Gastrocnemius medialis (tissue), 4 donors: ENCODE measurements around the gene MICU2. TPM values are rescaled to one million over a fixed set of nuclear protein-coding genes. Genes with fewer than 3 reads are reported as not detected.

ENCODE experiments used
- ATAC-seq, 2 donors: fragments of 150-250 bp; one replicate each; pipeline ENCODE4 v1.9.1; 2016
- DNase-seq, 2 donors: peaks; one replicate each; pipeline ENCODE4 v3.0.0-alpha.2; 2019
- H3K27ac ChIP-seq, 4 donors: fragments of 200-600 bp; sonication (generic); 1 replicate in 1 of 4; 2 replicates in 3 of 4; pipeline ENCODE4 v1.5.1; 2016 to 2018; ENCODE audit warnings: mild to moderate bottlenecking in 2 of 4, moderate library complexity in 1 of 4
- H3K27me3 ChIP-seq, 3 donors: fragments of 200-600 bp; sonication (generic) in 2 of 3; 1 replicate in 1 of 3; 2 replicates in 2 of 3; pipeline versions ENCODE4 v1.5.1 to v1.6.0; 2016 to 2019; ENCODE audit warnings: mild to moderate bottlenecking in 1 of 3, moderate library complexity in 1 of 3
- H3K36me3 ChIP-seq, 2 donors: fragments of 200-600 bp; sonication (generic) in 1 of 2; one replicate each; pipeline ENCODE4 v1.5.1; 2017 to 2018
- H3K4me1 ChIP-seq, 2 donors: fragments of 200-600 bp; sonication (generic) in 1 of 2; one replicate each; pipeline ENCODE4 v1.5.1; 2016 to 2017; ENCODE audit warnings: mild to moderate bottlenecking in 2 of 2
- H3K4me3 ChIP-seq, 4 donors: fragments of 200-600 bp; sonication (generic) in 3 of 4; 1 replicate in 1 of 4; 2 replicates in 3 of 4; pipeline ENCODE4 v1.5.1; 2016 to 2019; ENCODE audit warnings: mild to moderate bottlenecking in 2 of 4
- H3K9me3 ChIP-seq, 3 donors: fragments of 200-600 bp; sonication (generic) in 2 of 3; 1 replicate in 1 of 3; 2 replicates in 2 of 3; pipeline ENCODE4 v1.5.1; 2016 to 2019
- POLR2A ChIP-seq, 2 donors: fragments of 450-650 bp; IDR thresholded peaks; one replicate each; pipeline ENCODE4 v1.6.1; 2017; ENCODE audit warnings: antibody characterized with exemption in 2 of 2, mild to moderate bottlenecking in 2 of 2, moderate library complexity in 2 of 2
- in situ Hi-C, 4 donors: fragments of 200-750 bp; cut with MboI; loops; one replicate each; pipeline versions ENCODE4 v1.15.0 to v1.8.0; 2017; ENCODE audit warnings: low sequenced_read_pairs in 4 of 4
- intact Hi-C: fragments of 100-400 bp; cut with DNase I; formaldehyde crosslinking; loops from one replicate; pipeline ENCODE4 v1.15.1; 2023; ENCODE audit warnings: low total_unique reads
- total RNA-seq, 4 donors: library from RNA; depleted of rRNA; stranded (reverse); fragments of >200 nt; gene quantifications; one replicate each; pipeline versions ENCODE4 v1.1.0 to v1.2.3, GENCODE V29; 2016
- TF ChIP-seq, protein P1 (sequence below), 5 experiments: fragments of 450-650 bp in 3 of 5; fragments of 200-600 bp in 2 of 5; sonication (generic) in 2 of 5; IDR thresholded peaks in 4 of 5; conservative IDR thresholded peaks in 1 of 5; 1 replicate in 4 of 5; 2 replicates in 1 of 5; pipeline ENCODE4 v1.5.1; 2016 to 2019; ENCODE audit warnings: antibody characterized with exemption in 5 of 5, mild to moderate bottlenecking in 3 of 5, moderate library complexity in 3 of 5

MICU2 gene
- total RNA-seq, 4 donors from 2014 or later, result 83.6 to 126 (median 106) TPM

DNA sequence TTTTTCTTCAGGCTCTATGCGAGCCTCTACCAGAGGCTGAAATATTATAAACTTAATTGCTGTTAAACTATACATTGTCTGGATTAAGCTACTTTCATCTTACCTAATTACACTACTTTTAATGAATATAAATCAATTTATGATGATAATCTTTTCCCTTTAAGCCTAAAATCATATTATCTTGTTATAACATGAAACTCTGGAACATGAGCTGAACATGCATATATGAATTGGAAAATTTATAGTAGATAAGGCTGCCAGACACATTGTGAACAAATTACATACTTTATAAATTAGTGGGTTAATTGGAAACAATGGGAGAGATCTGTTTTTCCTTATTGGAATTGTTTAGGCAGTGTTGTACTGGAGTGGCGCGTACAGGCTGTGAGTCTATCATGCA, 99.6 kb downstream of the MICU2 start:
- Histone ChIP-seq H3K4me1 (no peaks in the 10 kb centered on the region), H3K27ac (no peak overlapping the region), H3K36me3 (peaks cover 0 to 23% of the 10 kb centered on the region in 2 donors), H3K9me3 (no peaks in the 10 kb centered on the region), H3K4me3 (no peak overlapping the region), H3K27me3 (no peaks in the 10 kb centered on the region)
- no peak for TF ChIP-seq POLR2A (IDR thresholded peaks at IDR 0.05)
- TF ChIP-seq, protein P1, sequence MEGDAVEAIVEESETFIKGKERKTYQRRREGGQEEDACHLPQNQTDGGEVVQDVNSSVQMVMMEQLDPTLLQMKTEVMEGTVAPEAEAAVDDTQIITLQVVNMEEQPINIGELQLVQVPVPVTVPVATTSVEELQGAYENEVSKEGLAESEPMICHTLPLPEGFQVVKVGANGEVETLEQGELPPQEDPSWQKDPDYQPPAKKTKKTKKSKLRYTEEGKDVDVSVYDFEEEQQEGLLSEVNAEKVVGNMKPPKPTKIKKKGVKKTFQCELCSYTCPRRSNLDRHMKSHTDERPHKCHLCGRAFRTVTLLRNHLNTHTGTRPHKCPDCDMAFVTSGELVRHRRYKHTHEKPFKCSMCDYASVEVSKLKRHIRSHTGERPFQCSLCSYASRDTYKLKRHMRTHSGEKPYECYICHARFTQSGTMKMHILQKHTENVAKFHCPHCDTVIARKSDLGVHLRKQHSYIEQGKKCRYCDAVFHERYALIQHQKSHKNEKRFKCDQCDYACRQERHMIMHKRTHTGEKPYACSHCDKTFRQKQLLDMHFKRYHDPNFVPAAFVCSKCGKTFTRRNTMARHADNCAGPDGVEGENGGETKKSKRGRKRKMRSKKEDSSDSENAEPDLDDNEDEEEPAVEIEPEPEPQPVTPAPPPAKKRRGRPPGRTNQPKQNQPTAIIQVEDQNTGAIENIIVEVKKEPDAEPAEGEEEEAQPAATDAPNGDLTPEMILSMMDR (IDR thresholded peaks at IDR 0.05 in 4 of 5, conservative IDR thresholded peaks at IDR 0.05 in 1 of 5), result no peak
- intact Hi-C loops (no loop called here), in situ Hi-C loops (no loop called here)
- ATAC-seq (no peak), DNase-seq (no peak)

- intact Hi-C loops, result no loop called here
- no peak for DNase-seq
- Histone ChIP-seq H3K27ac (no peak overlapping the region), H3K9me3 (no peaks in the 10 kb centered on the region), H3K27me3 (no peaks in the 10 kb centered on the region), H3K4me1 (no peaks in the 10 kb centered on the region), H3K4me3 (no peak overlapping the region), H3K36me3 (peaks cover 0 to 9% of the 10 kb centered on the region in 2 donors)
- TF ChIP-seq, protein P1 (IDR thresholded peaks at IDR 0.05 in 4 of 5, conservative IDR thresholded peaks at IDR 0.05 in 1 of 5), result no peak
- TF ChIP-seq POLR2A (IDR thresholded peaks at IDR 0.05), result no peak
- in situ Hi-C loops, result no loop called here
- no peak for ATAC-seq
Observed at GRCh38 chr13:21501686-21502085, 102.3 kb downstream of the MICU2 start.

DNA sequence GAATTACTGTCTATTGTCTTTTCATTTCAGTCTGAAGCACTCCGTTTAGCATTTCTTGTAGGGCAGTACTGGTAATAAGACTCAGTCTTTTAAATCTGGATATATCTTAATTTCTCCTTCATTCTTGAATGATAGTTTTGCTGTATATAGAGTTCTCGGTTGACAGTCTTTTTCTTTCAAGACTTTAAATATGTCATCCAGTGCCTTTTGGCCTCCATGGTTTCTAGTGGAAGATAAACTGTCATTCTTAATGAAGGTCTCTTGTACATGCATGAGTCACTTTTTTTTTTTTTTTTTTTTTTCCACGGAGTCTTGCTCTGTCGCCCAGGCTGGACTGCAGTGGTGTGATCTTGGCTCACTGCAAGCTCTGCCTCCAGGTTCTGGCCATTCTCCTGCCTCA, 117.6 kb downstream of the MICU2 start:
- no peak for ATAC-seq

DNA sequence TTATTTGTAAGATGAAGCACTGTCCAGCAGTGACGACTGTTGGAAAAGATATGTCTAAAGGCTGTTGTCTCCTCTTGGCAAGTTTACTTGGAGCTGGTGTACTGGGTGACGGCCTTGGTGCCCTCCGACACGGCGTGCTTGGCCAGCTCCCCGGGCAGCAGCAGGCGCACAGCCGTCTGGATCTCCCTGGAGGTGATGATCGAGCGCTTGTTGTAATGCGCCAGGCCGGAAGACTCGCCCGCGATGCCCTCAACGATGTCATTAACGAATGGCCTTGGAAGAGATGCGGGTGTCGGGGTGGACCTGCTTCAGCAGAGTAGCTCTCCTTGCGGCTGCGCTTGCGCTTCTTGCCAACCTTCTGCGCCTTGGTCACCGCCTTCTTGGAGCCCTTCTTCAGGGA, 120.2 kb downstream of the MICU2 start:
- in situ Hi-C loops (loop anchor here in 3 of 4 donors (10.0 to 25.0 kb wide), 3 partner anchors 199 to 546 kb away; no protein-coding TSS in a partner anchor), intact Hi-C loops (loop anchor here (5.0 kb wide), 1 partner anchor 421 kb away; the partner anchor contains the start of gene LATS2)
- H3K27me3 ChIP-seq, result no peaks in the 10 kb centered on the region
- H3K4me1 ChIP-seq, result peaks cover 14 to 20% of the 10 kb centered on the region in 2 donors
- H3K9me3 ChIP-seq, result no peaks in the 10 kb centered on the region
- H3K4me3 ChIP-seq, result no peak overlapping the region
- ATAC-seq (no peak), DNase-seq (no peak)
- TF ChIP-seq, protein P1 (IDR thresholded peaks at IDR 0.05 in 4 of 5, conservative IDR thresholded peaks at IDR 0.05 in 1 of 5), result no peak
- no peak for TF ChIP-seq POLR2A (IDR thresholded peaks at IDR 0.05)
- no peak overlapping the region for H3K27ac ChIP-seq
- H3K36me3 ChIP-seq, result no peaks in the 10 kb centered on the region

More for the DNA sequence above, 117.6 kb downstream of the MICU2 start:
- intact Hi-C loops, result no loop called here
- Histone ChIP-seq H3K36me3 (peaks cover 0 to 10% of the 10 kb centered on the region in 2 donors), H3K9me3 (no peaks in the 10 kb centered on the region), H3K4me3 (no peak overlapping the region), H3K27me3 (no peaks in the 10 kb centered on the region), H3K4me1 (peaks cover 9 to 11% of the 10 kb centered on the region in 2 donors), H3K27ac (no peak overlapping the region)
- in situ Hi-C loops, result loop anchor here in 3 of 4 donors (10.0 to 25.0 kb wide), 3 partner anchors 202 to 549 kb away; no protein-coding TSS in a partner anchor
- TF ChIP-seq, protein P1 (IDR thresholded peaks at IDR 0.05 in 4 of 5, conservative IDR thresholded peaks at IDR 0.05 in 1 of 5), result no peak
- no peak for TF ChIP-seq POLR2A (IDR thresholded peaks at IDR 0.05)
- no peak for DNase-seq
